A549 (cell line): ENCODE data around the gene ELK1.

Experiments
- CEBPB ChIP-seq, 2 experiments: fragments of >200 bp in 1 of 2; sonication (Bioruptor Twin) in 1 of 2; formaldehyde crosslinking in 1 of 2; IDR thresholded peaks; 2 replicates each; pipeline ENCODE4 v1.6.1; 2012 to 2016
- RAD21 ChIP-seq, 2 experiments: fragments of >200 bp in 1 of 2; sonication (Bioruptor Twin) in 1 of 2; formaldehyde crosslinking in 1 of 2; IDR thresholded peaks in 1 of 2; conservative IDR thresholded peaks in 1 of 2; 2 replicates in 1 of 2; 3 replicates in 1 of 2; pipeline ENCODE4 v1.6.1; 2012 to 2018; ENCODE audit warnings: inconsistent platforms in 1 of 2
- SMC3 ChIP-seq: fragments of >200 bp; sonication (Bioruptor Twin); formaldehyde crosslinking; IDR thresholded peaks from 3 replicates; pipeline ENCODE4 v1.6.1; 2018; ENCODE audit warnings: inconsistent platforms
- TF ChIP-seq, protein P1 (sequence below): fragments of >200 bp; sonication (Bioruptor Twin); formaldehyde crosslinking; IDR thresholded peaks from 3 replicates; pipeline ENCODE4 v1.5.1; 2016

DNA sequence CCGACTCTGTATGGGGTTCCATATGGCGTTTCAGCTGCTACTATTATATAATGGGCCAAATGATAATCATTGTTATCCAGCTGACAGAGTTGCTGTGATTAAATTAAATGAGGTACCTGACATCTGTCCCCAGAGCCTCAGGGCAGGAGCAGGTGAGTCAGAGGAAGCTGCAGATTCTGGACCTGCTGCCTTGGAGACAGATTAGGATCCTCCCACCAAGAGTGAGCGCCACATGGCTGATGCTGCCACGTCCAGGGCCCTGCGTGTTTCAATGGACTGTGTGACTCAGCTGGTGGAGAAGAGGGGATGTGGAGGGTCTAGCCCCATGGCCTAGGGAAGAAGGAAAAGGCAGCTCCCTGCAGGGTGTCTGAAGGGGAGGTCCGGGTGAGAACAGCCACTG, 36.9 kb upstream of the ELK1 start:
- TF ChIP-seq, protein P1, sequence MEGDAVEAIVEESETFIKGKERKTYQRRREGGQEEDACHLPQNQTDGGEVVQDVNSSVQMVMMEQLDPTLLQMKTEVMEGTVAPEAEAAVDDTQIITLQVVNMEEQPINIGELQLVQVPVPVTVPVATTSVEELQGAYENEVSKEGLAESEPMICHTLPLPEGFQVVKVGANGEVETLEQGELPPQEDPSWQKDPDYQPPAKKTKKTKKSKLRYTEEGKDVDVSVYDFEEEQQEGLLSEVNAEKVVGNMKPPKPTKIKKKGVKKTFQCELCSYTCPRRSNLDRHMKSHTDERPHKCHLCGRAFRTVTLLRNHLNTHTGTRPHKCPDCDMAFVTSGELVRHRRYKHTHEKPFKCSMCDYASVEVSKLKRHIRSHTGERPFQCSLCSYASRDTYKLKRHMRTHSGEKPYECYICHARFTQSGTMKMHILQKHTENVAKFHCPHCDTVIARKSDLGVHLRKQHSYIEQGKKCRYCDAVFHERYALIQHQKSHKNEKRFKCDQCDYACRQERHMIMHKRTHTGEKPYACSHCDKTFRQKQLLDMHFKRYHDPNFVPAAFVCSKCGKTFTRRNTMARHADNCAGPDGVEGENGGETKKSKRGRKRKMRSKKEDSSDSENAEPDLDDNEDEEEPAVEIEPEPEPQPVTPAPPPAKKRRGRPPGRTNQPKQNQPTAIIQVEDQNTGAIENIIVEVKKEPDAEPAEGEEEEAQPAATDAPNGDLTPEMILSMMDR: no peak
- TF ChIP-seq SMC3: no peak
- TF ChIP-seq CEBPB (IDR thresholded peaks at IDR 0.05): no peak
- no peak for TF ChIP-seq RAD21 (conservative IDR thresholded peaks at IDR 0.05 in 1 of 2, IDR thresholded peaks at IDR 0.05 in 1 of 2)
